NCI-H345 treated with DMSO at 0.1 percent for 48 hours (cell line): Measurements from ENCODE around the gene RAB12.
"Not testable (repeated sequence)": the region's sequence is repeated elsewhere in the genome, so short reads cannot be mapped to it uniquely, and the experiment has no call there.

Experiments used
- DNase-seq: peaks from one replicate; lab custom pipeline; 2025; ENCODE audit not compliant: unreplicated experiment; lab: John Stamatoyannopoulos, UW

RAB12 gene

GRCh38 chr18:8608795-8609658 is at the start of gene RAB12:
Gene RAB12 (plus strand): TSS chr18:8609437. CDS start chr18:8609440, 3 bp downstream.
- peak; percentile 69 for DNase-seq

GRCh38 chr18:8559612-8560186 is 49.5 kb upstream of the RAB12 start:
- DNase-seq: peak; percentile 26

GRCh38 chr18:8561123-8561910 is 47.9 kb upstream of the RAB12 start:
- no peak for DNase-seq

GRCh38 chr18:8562070-8562469 is 47.2 kb upstream of the RAB12 start:
- DNase-seq: no peak

- DNase-seq: no peak
These were observed 46.3 kb upstream of the RAB12 start for GRCh38 chr18:8562919-8563318.

GRCh38 chr18:8571399-8571798 is 37.8 kb upstream of the RAB12 start:
- DNase-seq: no peak

GRCh38 chr18:8573766-8574165 is 35.5 kb upstream of the RAB12 start:
- not testable (repeated sequence) for DNase-seq

- DNase-seq: no peak
These were observed 24.4 kb upstream of the RAB12 start for GRCh38 chr18:8584798-8585197.

GRCh38 chr18:8586941-8587340 is 22.3 kb upstream of the RAB12 start:
- DNase-seq: no peak

- no peak for DNase-seq
These were observed 13.8 kb upstream of the RAB12 start for GRCh38 chr18:8595445-8595844.

- DNase-seq: no peak
These were observed 7.8 kb upstream of the RAB12 start for GRCh38 chr18:8601277-8602032.

GRCh38 chr18:8602040-8602439 is 7.2 kb upstream of the RAB12 start:
- DNase-seq: no peak

GRCh38 chr18:8602557-8602956 is 6.7 kb upstream of the RAB12 start:
- DNase-seq: no peak

GRCh38 chr18:8603663-8604520 is 5.3 kb upstream of the RAB12 start:
- no peak for DNase-seq

GRCh38 chr18:8605974-8606373 is 3.3 kb upstream of the RAB12 start:
- no peak for DNase-seq

- DNase-seq: no peak
These were observed 1.2 kb upstream of the RAB12 start for GRCh38 chr18:8607776-8608742.

GRCh38 chr18:8609659-8610458 is 622 bp downstream of the RAB12 start:
- DNase-seq: no peak

- DNase-seq: no peak
These were observed 1.2 kb downstream of the RAB12 start for GRCh38 chr18:8610459-8610851.
